GM15510 (cell line): ENCODE results near the gene MAGIX.

ENCODE experiments used
- POLR2A ChIP-seq: IDR thresholded peaks from 3 replicates; pipeline ENCODE4 v1.6.1; 2011; ENCODE audit warnings: borderline replicate concordance; ENCODE audit not compliant: insufficient read length; ENCODE audit errors: extremely low read depth

The MAGIX gene

GRCh38 chrX:49162620-49163019 is at the start of gene MAGIX:
MAGIX (plus strand) TSS chrX:49162758; CDS start chrX:49162890, 132 bp downstream.
- no peak for TF ChIP-seq POLR2A

- no peak for TF ChIP-seq POLR2A
Observed at GRCh38 chrX:49116076-49116475, 46.5 kb upstream of the MAGIX start.

- TF ChIP-seq POLR2A: no peak
Observed at GRCh38 chrX:49116716-49117115, 45.8 kb upstream of the MAGIX start.

GRCh38 chrX:49117581-49117980 is 45.0 kb upstream of the MAGIX start:
- TF ChIP-seq POLR2A: no peak

- TF ChIP-seq POLR2A: no peak
Observed at GRCh38 chrX:49120091-49120490, 42.5 kb upstream of the MAGIX start.

GRCh38 chrX:49122499-49122898 is 40.1 kb upstream of the MAGIX start:
- TF ChIP-seq POLR2A: no peak

GRCh38 chrX:49129427-49129826 is 33.1 kb upstream of the MAGIX start:
- no peak for TF ChIP-seq POLR2A

- no peak for TF ChIP-seq POLR2A
Observed at GRCh38 chrX:49133759-49134158, 28.8 kb upstream of the MAGIX start.

- TF ChIP-seq POLR2A: no peak
Observed at GRCh38 chrX:49137492-49137891, 25.1 kb upstream of the MAGIX start.

- no peak for TF ChIP-seq POLR2A
Observed at GRCh38 chrX:49139713-49140112, 22.8 kb upstream of the MAGIX start.

GRCh38 chrX:49147282-49147681 is 15.3 kb upstream of the MAGIX start:
- TF ChIP-seq POLR2A: no peak

GRCh38 chrX:49147936-49148335 is 14.6 kb upstream of the MAGIX start:
- TF ChIP-seq POLR2A: no peak

- no peak for TF ChIP-seq POLR2A
Observed at GRCh38 chrX:49153467-49153866, 9.1 kb upstream of the MAGIX start.

GRCh38 chrX:49155243-49155899 is 7.2 kb upstream of the MAGIX start:
- no peak for TF ChIP-seq POLR2A

GRCh38 chrX:49155900-49156837 is 6.4 kb upstream of the MAGIX start:
- peak; percentile 39 for TF ChIP-seq POLR2A

- TF ChIP-seq POLR2A: no peak
Observed at GRCh38 chrX:49157194-49157593, 5.4 kb upstream of the MAGIX start.

- TF ChIP-seq POLR2A: no peak
Observed at GRCh38 chrX:49160908-49161307, 1.6 kb upstream of the MAGIX start.

- no peak for TF ChIP-seq POLR2A
Observed at GRCh38 chrX:49161632-49162031, 926 bp upstream of the MAGIX start.
